Measurements from ENCODE around the gene TIE1. TPM values are rescaled to one million over a fixed set of nuclear protein-coding genes. Genes with fewer than 3 reads are reported as not detected.
"Not testable (repeated sequence)": the region's sequence is repeated elsewhere in the genome, so short reads cannot be mapped to it uniquely, and the experiment has no call there.

TIE1 gene
- total RNA-seq, 2 experiments from 2014 or later = not detected

DNA sequence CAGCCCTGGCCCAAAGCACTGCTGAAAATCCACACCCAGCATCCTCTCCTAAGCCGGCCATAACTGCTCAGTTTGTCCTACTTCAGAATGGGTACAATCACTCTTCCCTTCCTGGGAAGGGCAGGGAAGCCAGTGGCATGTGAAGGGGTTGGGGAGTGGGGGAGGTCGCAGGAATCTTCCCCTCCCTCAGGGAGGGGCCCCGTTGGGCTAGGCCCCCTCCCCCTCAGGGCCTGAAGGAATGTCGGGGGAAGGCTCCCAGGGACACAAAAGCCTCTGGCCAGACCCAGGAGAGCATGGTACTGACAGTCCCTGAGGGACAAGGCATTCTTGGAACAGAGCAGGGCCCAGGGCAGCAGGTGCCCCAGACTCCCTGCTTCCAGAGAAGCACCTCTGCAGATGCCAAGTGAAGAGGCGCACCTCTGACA lies 65.8 kb downstream of the TIE1 start:
- no peak for DNase-seq
- Mint-ChIP-seq H3K27ac (peak overlapping the region; percentile 91), H3K4me3 (peak overlapping the region; percentile 93), H3K27me3 (no peaks in the 10 kb centered on the region), H3K4me1 (ENCODE audit: low read depth) (peaks cover 32% of the 10 kb centered on the region), H3K9me3 (no peaks in the 10 kb centered on the region), H3K36me3 (peaks cover 31% of the 10 kb centered on the region)
- intact Hi-C loops (cut with micrococcal nuclease) = loop anchor here (5.0 to 10.0 kb wide), 3 partner anchors 86 to 1448 kb away; partner anchors contain the start of gene HYI
- CTCF ChIA-PET = no interaction called here
- POLR2A ChIA-PET = interaction anchor here (1.0 to 3.0 kb wide), 4 partner anchors 8 to 284 kb away, joined by 3 to 28 read pairs (median 16); partner anchors contain the start of genes CDC20, KDM4A, MED8 and SZT2

DNA sequence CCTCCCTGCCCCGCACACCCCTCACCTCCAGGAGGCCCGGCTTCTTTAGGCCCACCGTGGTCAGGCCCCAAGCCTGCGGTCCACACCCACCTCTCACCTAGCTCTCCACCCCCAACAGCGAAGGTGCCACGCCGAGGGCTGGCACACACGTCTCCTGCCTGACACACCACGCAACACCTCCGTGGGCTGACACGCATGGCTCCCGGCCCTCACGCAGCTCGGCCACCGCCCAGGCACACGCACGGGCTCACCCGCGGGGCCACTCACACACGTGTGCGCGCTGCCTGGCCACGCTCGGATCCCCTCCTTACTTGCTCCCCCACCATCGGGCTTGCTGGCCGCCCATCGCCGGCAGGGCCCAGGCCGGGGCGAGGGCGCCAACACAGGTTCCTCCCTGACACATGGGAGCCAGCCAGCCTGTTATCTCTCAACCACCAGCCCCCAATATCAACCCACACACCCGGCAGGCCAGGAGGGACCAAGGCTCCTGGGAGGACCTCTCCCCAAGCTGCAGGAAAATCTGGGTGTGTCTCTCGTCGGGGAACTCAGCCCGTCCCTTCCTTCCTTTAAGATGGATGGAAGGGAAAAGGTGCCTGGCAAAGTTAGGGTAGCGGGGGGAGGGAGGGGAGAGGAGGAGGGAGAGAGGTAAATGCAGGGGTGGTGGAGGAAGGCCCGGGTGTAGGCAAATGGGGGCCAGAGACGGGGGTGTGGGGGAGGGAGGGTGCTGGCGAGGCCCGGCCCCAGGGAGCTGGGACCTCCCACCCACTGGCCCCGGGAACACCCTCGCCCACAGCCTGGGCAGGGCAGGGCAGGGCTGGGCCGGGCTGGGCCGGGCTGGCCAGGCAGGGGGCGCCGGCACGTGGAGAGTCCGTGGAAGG lies 66.5 kb downstream of the TIE1 start:
- Mint-ChIP-seq H3K27me3 (no peaks in the 10 kb centered on the region), H3K9me3 (no peaks in the 10 kb centered on the region), H3K4me1 (ENCODE audit: low read depth) (peaks cover 30% of the 10 kb centered on the region), H3K27ac (peak overlapping the region; percentile 91), H3K36me3 (peaks cover 24% of the 10 kb centered on the region), H3K4me3 (peak overlapping the region; percentile 93)
- ChIA-PET CTCF (interaction anchor here (0.6 to 1.6 kb wide), 10 partner anchors 9 to 454 kb away, joined by 3 to 14 read pairs (median 4); partner anchors contain the start of genes CDC20, CFAP57, EBNA1BP2 and MED8), POLR2A (interaction anchor here (0.6 to 3.0 kb wide), 7 partner anchors 9 to 600 kb away, joined by 3 to 28 read pairs (median 4); partner anchors contain the start of genes C1orf50, CDC20, KDM4A and MED8)
- peak; percentile 49 for DNase-seq
- intact Hi-C loops (cut with micrococcal nuclease) = loop anchor here (5.0 to 10.0 kb wide), 3 partner anchors 85 to 1448 kb away; partner anchors contain the start of gene HYI

DNA sequence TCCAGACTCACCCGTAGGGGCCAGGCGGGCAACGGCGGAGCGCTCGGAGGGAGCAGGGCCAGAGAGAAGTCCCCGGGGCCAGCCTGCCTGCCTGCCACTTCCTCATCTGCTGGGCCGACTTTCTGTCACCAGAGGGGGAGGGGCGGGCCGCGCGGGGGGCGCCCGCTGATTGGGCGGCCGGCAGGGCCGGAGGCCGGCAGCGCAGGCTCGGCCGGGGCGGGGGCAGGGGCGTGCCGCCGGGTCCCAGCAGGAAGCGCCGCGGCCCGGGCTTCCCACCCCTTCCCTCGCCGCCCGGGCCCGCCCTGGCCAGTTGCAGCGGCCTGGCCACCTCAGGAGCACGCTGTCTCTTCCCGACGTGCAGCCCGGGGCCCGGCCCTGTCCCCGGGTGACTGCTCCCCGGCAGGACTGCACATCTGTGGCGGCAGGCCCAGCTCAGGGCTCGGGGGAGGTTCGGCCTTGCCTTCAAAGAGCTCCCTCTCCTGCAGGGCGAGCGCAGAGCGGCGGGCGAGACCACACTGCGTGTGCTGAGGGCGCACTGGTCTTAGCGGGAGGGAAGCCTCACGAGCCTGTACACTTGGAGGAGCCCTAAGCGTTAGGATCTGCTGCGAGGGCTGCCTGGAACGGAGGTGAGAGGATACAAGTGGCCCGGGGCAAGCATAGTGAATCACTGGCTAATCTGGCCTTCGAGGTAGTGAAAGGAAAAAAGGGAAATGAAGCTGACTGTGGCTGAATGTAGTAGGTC lies 67.3 kb downstream of the TIE1 start, which contains the start of gene ELOVL1:
ELOVL1 (minus strand) TSS at position 108 of the 742 bp plus-strand sequence. CDS start 2,402 bp downstream, outside the sequence.
- intact Hi-C loops (cut with micrococcal nuclease) = loop anchor here (1.0 to 10.0 kb wide), 5 partner anchors 10 to 1447 kb away; partner anchors contain the start of genes CDC20, HYI, MED8 and SZT2
- H3K9me3 Mint-ChIP-seq = no peaks in the 10 kb centered on the region
- H3K4me1 Mint-ChIP-seq (ENCODE audit: low read depth) = peaks cover 29% of the 10 kb centered on the region

GRCh38 chr1:43368646-43369020 lies 67.9 kb downstream of the TIE1 start:
- intact Hi-C loops (cut with micrococcal nuclease) = loop anchor here (1.0 to 10.0 kb wide), 5 partner anchors 10 to 1446 kb away; partner anchors contain the start of genes CDC20, HYI, MED8 and SZT2
- Mint-ChIP-seq H3K27ac (peak overlapping the region; percentile 87), H3K36me3 (peaks cover 18% of the 10 kb centered on the region), H3K4me3 (peak overlapping the region; percentile 91), H3K27me3 (no peaks in the 10 kb centered on the region), H3K4me1 (ENCODE audit: low read depth) (peaks cover 28% of the 10 kb centered on the region), H3K9me3 (no peaks in the 10 kb centered on the region)
- no peak for DNase-seq
- CTCF ChIA-PET = interaction anchor here (0.7 to 1.6 kb wide), 10 partner anchors 10 to 196 kb away, joined by 3 to 14 read pairs (median 4); partner anchors contain the start of genes CDC20, CFAP57, EBNA1BP2 and MED8
- POLR2A ChIA-PET = interaction anchor here (0.6 to 3.0 kb wide), 9 partner anchors 9 to 602 kb away, joined by 3 to 28 read pairs (median 4); partner anchors contain the start of genes C1orf50, CDC20, KDM4A and MED8

More for the DNA sequence above, 67.3 kb downstream of the TIE1 start, which contains the start of gene ELOVL1:
- Mint-ChIP-seq H3K36me3 (peaks cover 22% of the 10 kb centered on the region), H3K27me3 (no peaks in the 10 kb centered on the region), H3K4me3 (peak within 1 kb of the TSS; percentile 93), H3K27ac (peak within 1 kb of the TSS; percentile 91)
- DNase-seq = peak; percentile 94
- ChIA-PET POLR2A (interaction anchor here (0.6 to 3.0 kb wide), 11 partner anchors 10 to 601 kb away, joined by 3 to 28 read pairs (median 4); partner anchors contain the start of genes C1orf50, CDC20, KDM4A and MED8), CTCF (interaction anchor here (0.6 to 1.6 kb wide), 11 partner anchors 10 to 455 kb away, joined by 3 to 14 read pairs (median 3); partner anchors contain the start of genes CDC20, CFAP57, EBNA1BP2 and MED8)

- CTCF ChIA-PET, H3K4me3 Mint-ChIP-seq: not testable (repeated sequence)
These were observed 69.0 kb downstream of the TIE1 start for GRCh38 chr1:43369779-43370178.

GRCh38 chr1:43370564-43370963 lies 69.8 kb downstream of the TIE1 start:
- Mint-ChIP-seq H3K4me3 (no peak overlapping the region), H3K27me3 (no peaks in the 10 kb centered on the region), H3K4me1 (ENCODE audit: low read depth) (peaks cover 21% of the 10 kb centered on the region), H3K36me3 (peaks cover 10% of the 10 kb centered on the region), H3K27ac (no peak overlapping the region), H3K9me3 (no peaks in the 10 kb centered on the region)
- DNase-seq = no peak
- intact Hi-C loops (cut with micrococcal nuclease) = no loop called here
- CTCF ChIA-PET = no interaction called here
- POLR2A ChIA-PET = no interaction called here

More at GRCh38 chr1:43369779-43370178, 69.0 kb downstream of the TIE1 start:
- DNase-seq, H3K27me3 Mint-ChIP-seq, H3K9me3 Mint-ChIP-seq, H3K27ac Mint-ChIP-seq: not testable (repeated sequence)
- intact Hi-C loops (cut with micrococcal nuclease) = loop anchor here (2.0 to 10.0 kb wide), 4 partner anchors 19 to 1445 kb away; partner anchors contain the start of genes HYI, MED8 and SZT2
- Mint-ChIP-seq H3K4me1 (ENCODE audit: low read depth) (peaks cover 28% of the 10 kb centered on the region), H3K36me3 (peaks cover 12% of the 10 kb centered on the region)
- POLR2A ChIA-PET = interaction anchor here (0.6 to 0.7 kb wide), 2 partner anchors 9 to 84 kb away, joined by 5 read pairs; partner anchors contain the start of gene HYI

DNA sequence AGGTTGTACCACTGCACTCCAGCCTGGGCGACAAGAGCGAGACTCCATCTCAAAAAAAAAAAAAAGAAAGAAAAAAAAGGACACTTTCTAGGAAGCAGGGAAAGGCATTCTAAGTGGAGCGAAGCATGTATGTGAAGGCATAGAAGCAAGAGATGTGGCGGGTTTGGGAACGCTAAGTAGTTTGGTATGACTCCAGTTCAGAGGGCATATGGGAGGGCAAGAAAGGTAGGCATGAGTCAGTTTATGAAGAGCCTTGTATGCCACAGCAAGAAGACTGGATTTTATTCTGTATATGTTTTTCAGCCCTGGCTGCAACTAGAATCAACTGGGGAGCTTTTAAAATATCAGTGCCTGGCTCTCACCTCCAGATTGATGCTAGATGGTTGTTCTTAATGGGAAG lies 71.4 kb downstream of the TIE1 start:
- no peaks in the 10 kb centered on the region for H3K27me3 Mint-ChIP-seq
- intact Hi-C loops (cut with micrococcal nuclease) = no loop called here
- no peak overlapping the region for H3K4me3 Mint-ChIP-seq
- H3K36me3 Mint-ChIP-seq = peaks cover 10% of the 10 kb centered on the region
- CTCF ChIA-PET = no interaction called here
- no peaks in the 10 kb centered on the region for H3K9me3 Mint-ChIP-seq
- H3K27ac Mint-ChIP-seq = no peak overlapping the region
- H3K4me1 Mint-ChIP-seq (ENCODE audit: low read depth) = peaks cover 14% of the 10 kb centered on the region
- DNase-seq = no peak
- POLR2A ChIA-PET = interaction anchor here (1.3 kb wide), 1 partner anchor 14 kb away, joined by 3 read pairs; the partner anchor contains the start of gene CDC20

Small RNAs within 50 kb of the gene (microRNA-seq; reads per million reads assigned to microRNA genes)
- gene MIR6734 (ENCODE audit: borderline microRNAs expressed, borderline number of aligned reads, borderline replicate concordance) = 5.1 reads per million, percentile 14 among the genes with 10 or more reads in this experiment

Other genes with a start within 250 kb of the TIE1 start
- gene EBNA1BP2, start 128.7 kb upstream of the TIE1 start, total RNA-seq = 100 to 1,000 TPM in 1 of 2 experiments, 10 to 100 TPM in 1; 97.5 to 104 TPM
- under 1 TPM in 1 of 2 experiments, not detected in 1; 0.43 TPM for gene CFAP57, start 128.7 kb upstream of the TIE1 start, total RNA-seq
- under 1 TPM in 1 of 2 experiments, not detected in 1; 0.12 TPM for gene TMEM125, start 31.0 kb upstream of the TIE1 start, total RNA-seq
- gene C1orf210, start 15.4 kb upstream of the TIE1 start, total RNA-seq = not detected
- gene MPL, start 36.8 kb downstream of the TIE1 start, total RNA-seq = not detected
- 100 to 1,000 TPM; 152 to 155 TPM for gene CDC20, start 58.0 kb downstream of the TIE1 start, total RNA-seq
- gene ELOVL1, start 67.0 kb downstream of the TIE1 start, total RNA-seq = 10 to 100 TPM; 63.4 to 64.7 TPM
- gene MED8, start 88.8 kb downstream of the TIE1 start, total RNA-seq = 10 to 100 TPM; 38.9 to 39.4 TPM
- 10 to 100 TPM; 27.3 to 37.6 TPM for gene SZT2, start 88.9 kb downstream of the TIE1 start, total RNA-seq
- 10 to 100 TPM; 11.9 to 13.9 TPM for gene HYI, start 152.9 kb downstream of the TIE1 start, total RNA-seq
- gene PTPRF, start 229.9 kb downstream of the TIE1 start, total RNA-seq = 1 to 10 TPM; 2.4 to 2.8 TPM

Data from activated CD4-positive, alpha-beta memory T cell treated with anti-CD3 and anti-CD28 coated beads for 36 hours (primary cell).